Osteoblast (primary cell): ENCODE results near the gene MRPL53. TPM values are rescaled to one million over a fixed set of nuclear protein-coding genes. Genes with fewer than 3 reads are reported as not detected.
A peak's percentile ranks its signal among the peaks of the same experiment; 100 is the strongest.

Experiments used
- DNase-seq: peaks from one replicate; pipeline ENCODE4 v3.0.0; 2011; ENCODE audit warnings: low spot score, mixed read lengths; ENCODE audit not compliant: insufficient read length; ENCODE audit errors: missing footprints
- H2AFZ ChIP-seq: 2 replicates; pipeline ENCODE4 v1.6.0; 2011; ENCODE audit warnings: mild to moderate bottlenecking, low read length
- H3K27ac ChIP-seq: 2 replicates; pipeline ENCODE4 v1.5.1; 2011; ENCODE audit warnings: mild to moderate bottlenecking, low read depth, low read length, moderate library complexity
- H3K27me3 ChIP-seq: 2 replicates; pipeline ENCODE4 v1.6.0; 2012; ENCODE audit warnings: mild to moderate bottlenecking, control low read depth, inconsistent platforms, low read length, moderate library complexity; ENCODE audit not compliant: insufficient read depth
- H3K36me3 ChIP-seq: 2 replicates; pipeline ENCODE4 v1.5.1; 2011; ENCODE audit warnings: mild to moderate bottlenecking, low read length, control low read depth, moderate library complexity; ENCODE audit not compliant: insufficient read depth
- H3K4me1 ChIP-seq: 2 replicates; pipeline ENCODE4 v1.5.1; 2011; ENCODE audit warnings: mild to moderate bottlenecking, low read length, control low read depth, moderate library complexity; ENCODE audit not compliant: insufficient read depth
- H3K4me2 ChIP-seq: 2 replicates; pipeline ENCODE4 v1.6.0; 2011; ENCODE audit warnings: mild to moderate bottlenecking, low read length; ENCODE audit not compliant: insufficient read depth
- H3K4me3 ChIP-seq: fragments of 200-600 bp; sonication (generic); 3 replicates; pipeline ENCODE4 v1.5.1; 2012; ENCODE audit warnings: mild to moderate bottlenecking, low read length, inconsistent platforms; ENCODE audit not compliant: insufficient read depth
- H3K79me2 ChIP-seq: 2 replicates; pipeline ENCODE4 v1.6.0; 2012; ENCODE audit warnings: mild to moderate bottlenecking, low read length, control low read depth, inconsistent platforms; ENCODE audit not compliant: insufficient read depth
- H3K9me3 ChIP-seq: 2 replicates; pipeline ENCODE4 v1.5.1; 2011; ENCODE audit warnings: low read depth, low read length, control low read depth
- H4K20me1 ChIP-seq: 2 replicates; pipeline ENCODE4 v1.6.0; 2012; ENCODE audit warnings: mild to moderate bottlenecking, low read length, control low read depth; ENCODE audit not compliant: insufficient read depth
- total RNA-seq: library from RNA; depleted of rRNA; stranded (reverse); fragments of >200 nt; gene quantifications from 2 replicates; pipeline ENCODE4 v1.2.3, GENCODE V29; 2012
- TF ChIP-seq, protein P1 (sequence below): IDR thresholded peaks from 2 replicates; pipeline ENCODE4 v1.5.1; 2011; ENCODE audit warnings: mild to moderate bottlenecking, low read depth, low read length, moderate library complexity; ENCODE audit errors: extremely low read depth

The MRPL53 gene
- total RNA-seq, 1 donor: 23.5 TPM

DNA sequence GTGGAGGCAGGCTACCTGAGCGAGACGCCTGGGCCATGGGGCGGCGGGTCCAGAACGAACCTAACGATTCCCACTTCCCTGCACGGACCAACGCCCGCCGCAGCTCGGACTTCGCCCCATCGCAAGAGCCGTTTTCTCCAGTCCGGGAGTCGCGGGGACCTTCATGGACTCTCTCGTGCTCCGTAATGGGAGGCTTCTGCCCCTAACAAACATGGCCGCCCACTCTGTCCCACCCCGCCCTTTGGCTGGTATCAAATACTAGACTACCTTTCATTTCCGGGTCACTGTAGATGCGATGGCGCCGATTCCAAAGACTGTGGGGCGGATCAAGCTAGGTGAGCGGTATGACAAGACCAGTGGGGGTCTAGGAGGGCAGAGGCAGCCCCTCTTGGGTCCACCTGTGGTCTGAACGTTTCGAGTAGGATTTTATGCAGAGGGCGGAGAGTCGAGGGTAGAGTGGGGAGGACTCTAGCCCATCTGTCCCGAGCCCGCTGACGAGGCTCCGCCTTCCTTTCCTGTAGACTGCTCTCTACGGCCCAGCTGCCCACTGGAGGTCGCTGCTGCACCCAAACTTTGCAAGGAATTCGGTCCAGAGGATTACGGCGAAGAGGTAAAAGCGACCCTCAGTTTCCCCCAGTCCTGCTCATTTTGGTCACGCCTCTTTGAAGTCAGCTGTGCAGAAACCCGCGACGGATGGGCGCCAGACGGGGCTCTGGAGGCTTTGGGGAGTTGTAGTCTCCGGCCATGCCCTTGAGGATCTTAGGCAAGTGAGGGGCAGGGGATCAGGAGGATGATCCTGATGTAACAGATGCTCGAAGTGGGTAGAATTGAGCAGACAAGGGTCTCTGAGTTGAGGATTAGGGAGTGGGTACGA lies 10.6 kb upstream of the MRPL53 start, which contains the start of the genes CCDC142 and TTC31:
Gene CCDC142 (minus strand): TSS at position 198 of the 874 bp plus-strand sequence. CDS start 161 bp downstream, at position 37.
Gene TTC31 (plus strand): TSS at position 281 of the 874 bp plus-strand sequence. CDS start 15 bp downstream, at position 296.
- Histone ChIP-seq H3K36me3 (peaks cover 30% of the 10 kb centered on the region), H3K27ac (peak within 1 kb of the TSS; percentile 77), H2AFZ (peak within 1 kb of the TSS; percentile 99), H3K4me2 (peak within 1 kb of the TSS; percentile 94), H3K9me3 (no peaks in the 10 kb centered on the region), H4K20me1 (no peaks in the 10 kb centered on the region), H3K27me3 (no peaks in the 10 kb centered on the region), H3K4me3 (peak within 1 kb of the TSS; percentile 95), H3K4me1 (peaks cover 25% of the 10 kb centered on the region), H3K79me2 (peaks cover 62% of the 10 kb centered on the region)
- peak; percentile 98 for DNase-seq
- TF ChIP-seq, protein P1, sequence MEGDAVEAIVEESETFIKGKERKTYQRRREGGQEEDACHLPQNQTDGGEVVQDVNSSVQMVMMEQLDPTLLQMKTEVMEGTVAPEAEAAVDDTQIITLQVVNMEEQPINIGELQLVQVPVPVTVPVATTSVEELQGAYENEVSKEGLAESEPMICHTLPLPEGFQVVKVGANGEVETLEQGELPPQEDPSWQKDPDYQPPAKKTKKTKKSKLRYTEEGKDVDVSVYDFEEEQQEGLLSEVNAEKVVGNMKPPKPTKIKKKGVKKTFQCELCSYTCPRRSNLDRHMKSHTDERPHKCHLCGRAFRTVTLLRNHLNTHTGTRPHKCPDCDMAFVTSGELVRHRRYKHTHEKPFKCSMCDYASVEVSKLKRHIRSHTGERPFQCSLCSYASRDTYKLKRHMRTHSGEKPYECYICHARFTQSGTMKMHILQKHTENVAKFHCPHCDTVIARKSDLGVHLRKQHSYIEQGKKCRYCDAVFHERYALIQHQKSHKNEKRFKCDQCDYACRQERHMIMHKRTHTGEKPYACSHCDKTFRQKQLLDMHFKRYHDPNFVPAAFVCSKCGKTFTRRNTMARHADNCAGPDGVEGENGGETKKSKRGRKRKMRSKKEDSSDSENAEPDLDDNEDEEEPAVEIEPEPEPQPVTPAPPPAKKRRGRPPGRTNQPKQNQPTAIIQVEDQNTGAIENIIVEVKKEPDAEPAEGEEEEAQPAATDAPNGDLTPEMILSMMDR: peak; percentile 97

DNA sequence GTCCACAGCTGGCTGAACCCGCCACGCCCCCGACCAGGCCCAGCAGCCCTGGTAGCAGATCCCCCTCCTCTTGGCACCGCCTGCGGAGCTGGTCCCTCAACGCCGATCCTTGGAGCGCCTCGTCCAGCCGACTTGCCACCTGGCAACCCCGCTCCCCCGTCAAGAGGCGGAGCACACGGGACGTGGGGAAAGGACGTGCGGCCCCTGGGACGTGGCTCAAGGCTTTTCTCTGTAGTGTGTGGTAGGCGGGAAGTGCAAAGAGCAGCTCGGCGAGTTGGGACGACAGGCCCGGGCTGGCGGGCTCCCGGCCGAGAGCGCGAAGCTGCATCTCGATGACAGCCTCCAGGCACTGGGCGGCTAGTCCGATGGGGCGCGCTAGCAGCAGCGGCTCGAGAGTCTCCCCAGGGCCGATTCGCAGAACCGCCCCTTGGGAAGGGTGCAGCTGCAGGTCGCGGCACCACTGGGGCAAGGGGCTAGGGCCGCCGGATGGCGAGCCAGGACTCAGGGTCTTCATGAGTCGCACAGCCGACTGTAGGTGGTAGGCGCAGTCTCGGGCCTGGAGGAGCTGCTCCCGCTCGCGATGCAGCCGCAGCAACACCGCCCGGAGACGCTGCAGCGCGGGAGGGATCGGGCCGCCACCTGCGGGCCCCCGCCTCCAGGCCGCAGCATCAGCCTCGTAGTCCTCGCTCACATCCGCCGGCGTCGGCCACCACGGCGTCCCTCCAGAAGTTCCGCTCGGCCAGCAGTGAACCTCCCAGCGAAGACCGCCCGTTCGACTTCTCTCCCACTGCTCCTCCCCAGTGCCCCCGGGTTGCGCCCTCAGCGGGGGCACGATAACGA lies 9.7 kb upstream of the MRPL53 start:
- Histone ChIP-seq H4K20me1 (no peaks in the 10 kb centered on the region), H3K27me3 (no peaks in the 10 kb centered on the region), H2AFZ (peak overlapping the region; percentile 99), H3K4me3 (peak overlapping the region; percentile 95), H3K27ac (peak overlapping the region; percentile 77), H3K4me1 (peaks cover 18% of the 10 kb centered on the region), H3K4me2 (peak overlapping the region; percentile 94), H3K36me3 (peaks cover 33% of the 10 kb centered on the region), H3K9me3 (no peaks in the 10 kb centered on the region), H3K79me2 (peaks cover 65% of the 10 kb centered on the region)
- peak; percentile 88 for DNase-seq
- TF ChIP-seq, protein P1: no peak

DNA sequence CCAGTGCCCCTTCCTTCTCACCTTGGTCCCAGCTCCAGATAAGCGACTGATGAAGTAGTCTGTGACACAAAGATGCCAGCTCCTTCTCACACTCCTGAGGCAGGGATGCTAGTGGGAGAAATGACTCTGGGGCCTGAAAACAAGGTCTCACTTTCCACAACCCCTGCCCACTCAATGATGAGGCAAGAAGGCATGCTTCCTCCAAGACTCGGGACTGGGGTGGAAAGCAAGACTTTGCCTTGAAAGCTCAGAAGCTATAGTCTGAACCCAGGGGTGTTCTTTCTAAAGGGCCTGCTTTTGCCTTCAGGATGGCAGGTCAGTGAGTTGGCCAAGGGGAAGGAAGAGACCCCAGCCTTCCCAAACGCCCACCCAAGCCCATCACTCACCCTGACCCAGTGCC lies 9.0 kb upstream of the MRPL53 start:
- Histone ChIP-seq H3K4me3 (peak overlapping the region; percentile 95), H4K20me1 (no peaks in the 10 kb centered on the region), H2AFZ (peak overlapping the region; percentile 99), H3K27me3 (no peaks in the 10 kb centered on the region), H3K9me3 (no peaks in the 10 kb centered on the region), H3K79me2 (peaks cover 62% of the 10 kb centered on the region), H3K36me3 (peaks cover 33% of the 10 kb centered on the region), H3K4me1 (peaks cover 18% of the 10 kb centered on the region), H3K27ac (peak overlapping the region; percentile 77), H3K4me2 (peak overlapping the region; percentile 94)
- peak; percentile 56 for DNase-seq
- TF ChIP-seq, protein P1: no peak
